Common myeloid progenitor, CD34-positive (primary cell): ENCODE data around the gene ABHD12B.

ENCODE experiments used
- CTCF ChIA-PET: fragments of 350-600 bp; sonication (Branson Sonifier 250); formaldehyde crosslinking; loops from one replicate; lab custom pipeline; 2021; ENCODE audit warnings: antibody characterized with exemption; lab: Charles Lee
- POLR2A ChIA-PET: fragments of 350-600 bp; sonication (Branson Sonifier 250); formaldehyde crosslinking; loops from one replicate; lab custom pipeline; 2021; ENCODE audit warnings: antibody characterized with exemption; lab: Charles Lee
- DNase-seq, 3 donors: peaks; one replicate each; pipeline versions ENCODE4 v3.0.0 to v3.0.0-alpha.2; 2013
- H3K27ac ChIP-seq, 2 experiments: 1 replicate in 1 of 2; 2 replicates in 1 of 2; pipeline ENCODE4 v1.7.0; 2013; ENCODE audit warnings: inconsistent platforms in 2 of 2, low read length in 2 of 2, mild to moderate bottlenecking in 2 of 2, low read depth in 1 of 2, moderate library complexity in 1 of 2; ENCODE audit not compliant: severe bottlenecking in 2 of 2, insufficient read depth in 1 of 2, poor library complexity in 1 of 2
- H3K27me3 ChIP-seq, 5 experiments: replicated peaks in 2 of 5; 1 replicate in 3 of 5; 2 replicates in 2 of 5; pipeline versions ENCODE4 v1.6.1 to v1.7.0; 2013; ENCODE audit warnings: low read length in 4 of 5, mild to moderate bottlenecking in 2 of 5, moderate library complexity in 2 of 5, inconsistent platforms in 1 of 5; ENCODE audit not compliant: insufficient read depth in 5 of 5, control insufficient read depth in 4 of 5
- H3K36me3 ChIP-seq, 4 experiments: 1 replicate in 2 of 4; 2 replicates in 2 of 4; pipeline versions ENCODE4 v1.6.1 to v1.7.0; 2013; ENCODE audit warnings: low read length in 3 of 4, control low read depth in 1 of 4, mild to moderate bottlenecking in 1 of 4; ENCODE audit not compliant: control insufficient read depth in 4 of 4, insufficient read depth in 4 of 4
- H3K4me1 ChIP-seq, 4 experiments: 1 replicate in 3 of 4; 2 replicates in 1 of 4; pipeline versions ENCODE4 v1.6.1 to v1.7.1; 2013; ENCODE audit warnings: low read length in 3 of 4, mild to moderate bottlenecking in 3 of 4, control low read depth in 1 of 4, inconsistent platforms in 1 of 4, moderate library complexity in 1 of 4; ENCODE audit not compliant: control insufficient read depth in 4 of 4, insufficient read depth in 4 of 4; ENCODE audit errors: control extremely low read depth in 1 of 4
- H3K4me3 ChIP-seq, 7 experiments: 1 replicate in 4 of 7; 2 replicates in 3 of 7; pipeline versions ENCODE4 v1.5.1 to v1.7.0; 2013; ENCODE audit warnings: mild to moderate bottlenecking in 7 of 7, low read length in 6 of 7, moderate library complexity in 6 of 7, inconsistent platforms in 2 of 7, low read depth in 2 of 7, control low read depth in 1 of 7; ENCODE audit not compliant: insufficient read depth in 4 of 7, control insufficient read depth in 1 of 7; ENCODE audit errors: extremely low read depth in 1 of 7
- H3K9me3 ChIP-seq, 5 experiments: 1 replicate in 4 of 5; 2 replicates in 1 of 5; pipeline versions ENCODE4 v1.6.1 to v1.7.1; 2013; ENCODE audit warnings: low read length in 4 of 5, mild to moderate bottlenecking in 2 of 5, inconsistent platforms in 1 of 5, low read depth in 1 of 5, moderate library complexity in 1 of 5; ENCODE audit not compliant: control insufficient read depth in 4 of 5, insufficient read depth in 2 of 5; ENCODE audit errors: control extremely low read depth in 1 of 5
- WGBS: methylation state at CpG from one replicate; pipeline ENCODE4 v1.1.5; 2013; ENCODE audit not compliant: insufficient coverage; 5-methylcytosine and 5-hydroxymethylcytosine counted together

ABHD12B gene

GRCh38 chr14:50826681-50827080 is 45.2 kb upstream of the ABHD12B start:
- peaks cover 43 to 69% (median 61%) of the 10 kb centered on the region in 4 experiments for H3K4me1 ChIP-seq
- POLR2A ChIA-PET, result no interaction called here
- no peak for DNase-seq

GRCh38 chr14:50828721-50829488 is 42.9 kb upstream of the ABHD12B start:
- Histone ChIP-seq H3K4me1 (peaks cover 33 to 65% (median 43%) of the 10 kb centered on the region in 4 experiments), H3K36me3 (peaks cover 4 to 16% (median 6%) of the 10 kb centered on the region in 4 experiments), H3K9me3 (no peaks in the 10 kb centered on the region), H3K27ac (peak overlapping the region in 1 of 2 experiments; percentile 46), H3K27me3 (no peaks in the 10 kb centered on the region), H3K4me3 (peak overlapping the region in 6 of 7 experiments; percentile 64 to 96 (median 87))
- WGBS, result 67% methylated on average over 3 of the region's 10 CpGs
- DNase-seq, result no peak
- ChIA-PET CTCF (interaction anchor here (0.6 to 5.1 kb wide), 16 partner anchors 8 to 52 kb away, joined by 3 to 76 read pairs (median 4); no protein-coding TSS in a partner anchor), POLR2A (interaction anchor here (0.9 to 4.2 kb wide), 4 partner anchors 26 to 97 kb away, joined by 3 to 37 read pairs (median 4); no protein-coding TSS in a partner anchor)

More at GRCh38 chr14:50826681-50827080, 45.2 kb upstream of the ABHD12B start:
- CTCF ChIA-PET, result interaction anchor here (0.9 to 5.1 kb wide), 8 partner anchors 9 to 50 kb away, joined by 3 to 76 read pairs (median 4); no protein-coding TSS in a partner anchor
- WGBS, result 82% methylated on average over 6 of the region's 8 CpGs
- H3K4me3 ChIP-seq, result no peak overlapping the region
- no peaks in the 10 kb centered on the region for H3K9me3 ChIP-seq
- no peaks in the 10 kb centered on the region for H3K27me3 ChIP-seq
- H3K27ac ChIP-seq, result no peak overlapping the region
- H3K36me3 ChIP-seq, result peaks cover 4 to 18% (median 6%) of the 10 kb centered on the region in 4 experiments

- H3K36me3 ChIP-seq, result peaks cover 4 to 16% (median 6%) of the 10 kb centered on the region in 4 experiments
- POLR2A ChIA-PET, result interaction anchor here (0.9 to 4.2 kb wide), 4 partner anchors 10 to 96 kb away, joined by 3 to 37 read pairs (median 4); no protein-coding TSS in a partner anchor
- CTCF ChIA-PET, result interaction anchor here (0.8 to 5.1 kb wide), 8 partner anchors 9 to 53 kb away, joined by 3 to 76 read pairs (median 6); no protein-coding TSS in a partner anchor
- H3K9me3 ChIP-seq, result no peaks in the 10 kb centered on the region
- peaks cover 27 to 59% (median 37%) of the 10 kb centered on the region in 4 experiments for H3K4me1 ChIP-seq
- H3K27ac ChIP-seq, result peak overlapping the region in 1 of 2 experiments; percentile 46
- no peak for DNase-seq
- H3K4me3 ChIP-seq, result peak overlapping the region; percentile 64 to 97 (median 91)
- 21% methylated on average over 10 of the region's 14 CpGs for WGBS
- no peaks in the 10 kb centered on the region for H3K27me3 ChIP-seq
Observed at GRCh38 chr14:50829489-50830043, 42.3 kb upstream of the ABHD12B start.

GRCh38 chr14:50830044-50830931 is 41.6 kb upstream of the ABHD12B start:
- no peaks in the 10 kb centered on the region for H3K27me3 ChIP-seq
- no peaks in the 10 kb centered on the region for H3K9me3 ChIP-seq
- CTCF ChIA-PET, result interaction anchor here (1.0 to 5.1 kb wide), 9 partner anchors 8 to 54 kb away, joined by 3 to 76 read pairs (median 6); no protein-coding TSS in a partner anchor
- POLR2A ChIA-PET, result interaction anchor here (0.8 to 4.2 kb wide), 6 partner anchors 9 to 96 kb away, joined by 3 to 37 read pairs (median 4); no protein-coding TSS in a partner anchor
- peak overlapping the region; percentile 64 to 97 (median 91) for H3K4me3 ChIP-seq
- peak overlapping the region in 1 of 2 experiments; percentile 71 for H3K27ac ChIP-seq
- peaks cover 23 to 58% (median 36%) of the 10 kb centered on the region in 4 experiments for H3K4me1 ChIP-seq
- 0% methylated on average over 59 of the region's 93 CpGs for WGBS
- peak; percentile 46 to 80 (median 70) for DNase-seq
- H3K36me3 ChIP-seq, result peaks cover 4 to 16% (median 6%) of the 10 kb centered on the region in 4 experiments

GRCh38 chr14:50830932-50831725 is 40.7 kb upstream of the ABHD12B start, which contains the start of gene NIN:
Gene NIN, minus strand, starts transcription at chr14:50831162. Its CDS starts 9,106 bp downstream, at chr14:50822056.
- peak within 1 kb of the TSS; percentile 64 to 80 for H3K27ac ChIP-seq
- ChIA-PET CTCF (interaction anchor here (0.5 to 2.7 kb wide), 11 partner anchors 9 to 54 kb away, joined by 3 to 14 read pairs (median 5); no protein-coding TSS in a partner anchor), POLR2A (interaction anchor here (0.6 to 4.2 kb wide), 5 partner anchors 9 to 28 kb away, joined by 3 to 37 read pairs (median 4); no protein-coding TSS in a partner anchor)
- H3K9me3 ChIP-seq, result no peaks in the 10 kb centered on the region
- peak; percentile 78 to 89 (median 83) for DNase-seq
- H3K36me3 ChIP-seq, result peaks cover 4 to 14% (median 6%) of the 10 kb centered on the region in 4 experiments
- peaks cover 23 to 59% (median 37%) of the 10 kb centered on the region in 4 experiments for H3K4me1 ChIP-seq
- no peaks in the 10 kb centered on the region for H3K27me3 ChIP-seq
- 0% methylated on average over 69 of the region's 97 CpGs for WGBS
- peak within 1 kb of the TSS; percentile 64 to 97 (median 91) for H3K4me3 ChIP-seq
